G401 (cell line): Measurements from ENCODE around the gene NCKAP5. TPM values are rescaled to one million over a fixed set of nuclear protein-coding genes. Genes with fewer than 3 reads are reported as not detected.

Experiments used
- DNase-seq: peaks from one replicate; pipeline ENCODE4 v3.0.0-alpha.2; 2015; ENCODE audit warnings: low spot score
- in situ Hi-C: cut with HindIII; loops from 2 replicates; pipeline ENCODE4 v1.10.0; 2016; ENCODE audit warnings: low sequenced_read_pairs, mixed read lengths
- total RNA-seq: library from RNA; depleted of rRNA; stranded (reverse); fragments of >200 nt; shearing (Covaris generic); gene quantifications from 2 replicates; pipeline ENCODE4 v1.2.3, GENCODE V29; 2014

NCKAP5 gene
- total RNA-seq, 1 experiment from 2014 or later = not detected

DNA sequence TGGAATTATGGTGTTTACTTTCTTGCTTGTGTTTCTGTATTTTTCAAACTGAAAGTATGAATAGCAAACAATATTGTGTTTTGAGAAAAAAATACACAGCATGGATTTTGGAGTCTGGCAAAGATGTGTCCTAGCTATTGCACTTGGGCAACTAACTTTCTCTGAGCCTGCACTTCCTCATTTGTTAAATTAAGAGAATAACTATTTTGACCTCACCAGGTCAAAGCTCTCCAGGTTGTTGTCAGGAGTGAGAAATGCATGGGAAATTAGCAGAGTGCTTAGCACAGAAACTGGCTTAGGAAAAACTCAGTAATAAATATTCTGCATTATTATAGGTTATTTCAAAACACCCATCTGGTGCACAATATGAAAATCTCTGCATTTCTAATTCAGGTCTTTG, 926.4 kb downstream of the NCKAP5 start:
- no peak for DNase-seq
- in situ Hi-C loops = no loop called here

DNA sequence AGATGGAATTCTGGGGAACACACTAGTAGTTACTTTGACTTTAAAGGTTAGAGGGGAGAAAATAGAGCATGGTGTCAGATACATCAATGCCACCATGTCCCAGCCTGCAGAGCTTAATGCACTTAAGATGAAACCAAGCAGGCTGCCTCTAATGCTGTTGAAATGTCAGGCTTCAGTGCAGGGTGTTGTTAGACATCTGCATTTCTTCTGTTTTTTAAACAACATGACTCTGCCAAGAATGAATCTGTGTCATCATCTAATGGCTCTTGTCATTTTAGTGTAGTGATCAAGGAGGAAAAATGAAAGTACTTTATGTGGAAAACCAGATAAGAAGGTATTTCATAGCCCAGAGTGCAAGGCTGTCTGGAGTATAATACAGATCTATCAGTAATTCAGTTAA, 928.1 kb downstream of the NCKAP5 start:
- no peak for DNase-seq

DNA sequence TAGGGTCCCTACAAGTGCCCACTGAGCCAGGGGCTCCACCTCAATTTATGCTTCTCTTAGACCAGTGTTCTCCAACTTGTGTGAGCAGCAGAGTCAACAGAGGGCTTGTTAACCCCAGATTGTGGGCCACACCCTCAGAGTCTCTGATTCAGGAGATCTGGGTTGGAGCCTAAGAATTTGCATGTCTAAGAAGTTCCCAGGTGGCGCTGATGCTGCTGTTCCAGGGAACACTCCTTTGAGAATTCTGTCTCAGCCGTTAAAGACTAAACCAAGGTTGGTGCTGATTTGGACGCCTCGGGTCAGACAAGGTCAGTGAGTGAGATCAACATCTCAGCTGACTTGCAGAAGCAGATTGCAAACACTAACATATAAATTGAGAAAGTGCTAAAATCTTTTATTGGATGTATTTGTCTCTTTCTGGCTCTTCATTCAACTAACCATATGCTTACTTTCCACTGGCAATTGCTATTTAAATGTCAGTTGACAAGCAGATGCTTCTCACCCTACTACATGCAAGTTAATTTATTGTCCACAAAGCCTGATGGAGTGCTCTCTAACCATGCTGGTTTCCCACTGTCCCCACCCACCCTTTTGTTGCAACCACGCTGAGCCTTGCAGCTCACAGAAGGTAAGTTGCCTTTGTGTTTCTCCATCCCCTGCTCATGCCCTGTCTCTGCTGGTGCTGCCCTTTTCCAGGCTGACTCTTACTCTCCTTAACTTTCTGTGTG, 929.8 kb downstream of the NCKAP5 start:
- no peak for DNase-seq
- in situ Hi-C loops = no loop called here

More for the DNA sequence above, 928.1 kb downstream of the NCKAP5 start:
- in situ Hi-C loops = no loop called here

DNA sequence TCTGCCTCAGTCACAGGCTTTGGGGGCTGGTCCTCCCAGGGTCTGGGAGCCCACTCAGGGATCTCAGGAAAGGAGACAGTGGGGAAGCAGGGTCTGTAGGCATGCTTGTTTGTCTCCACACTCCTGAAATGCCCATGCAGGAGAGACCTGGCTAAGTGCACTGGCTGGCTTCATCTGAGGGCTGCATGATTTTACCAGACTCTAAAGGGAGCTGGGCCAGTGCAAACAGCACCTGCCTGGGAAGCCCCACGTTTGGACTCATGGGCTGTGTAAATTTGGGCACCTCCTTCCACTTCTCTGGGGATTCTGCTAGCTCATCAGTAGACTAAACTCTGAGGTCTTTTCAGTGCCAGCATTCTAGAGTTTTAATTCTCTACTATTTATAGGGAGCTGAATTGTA, 931.9 kb downstream of the NCKAP5 start:
- no peak for DNase-seq
- in situ Hi-C loops = no loop called here

DNA sequence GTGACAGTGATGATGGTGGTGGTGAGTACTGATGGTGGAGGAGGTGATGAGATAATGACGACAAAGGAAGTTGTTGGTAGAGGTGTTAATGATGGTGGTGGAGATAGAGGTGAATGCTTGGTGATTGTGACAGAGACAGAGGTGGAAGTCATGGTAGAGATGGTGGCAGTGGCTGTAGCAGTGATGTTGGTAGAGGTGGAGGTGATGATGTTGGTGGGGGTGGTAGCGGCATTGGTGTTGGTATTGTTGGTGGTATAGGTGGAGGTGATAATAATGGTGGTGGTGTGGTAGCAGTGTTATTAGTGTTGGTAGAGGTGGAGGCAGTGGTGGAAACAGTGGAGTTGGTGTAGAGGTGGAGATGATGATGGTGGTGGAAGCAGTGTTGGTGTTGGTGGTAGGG, 934.6 kb downstream of the NCKAP5 start:
- in situ Hi-C loops = no loop called here

DNA sequence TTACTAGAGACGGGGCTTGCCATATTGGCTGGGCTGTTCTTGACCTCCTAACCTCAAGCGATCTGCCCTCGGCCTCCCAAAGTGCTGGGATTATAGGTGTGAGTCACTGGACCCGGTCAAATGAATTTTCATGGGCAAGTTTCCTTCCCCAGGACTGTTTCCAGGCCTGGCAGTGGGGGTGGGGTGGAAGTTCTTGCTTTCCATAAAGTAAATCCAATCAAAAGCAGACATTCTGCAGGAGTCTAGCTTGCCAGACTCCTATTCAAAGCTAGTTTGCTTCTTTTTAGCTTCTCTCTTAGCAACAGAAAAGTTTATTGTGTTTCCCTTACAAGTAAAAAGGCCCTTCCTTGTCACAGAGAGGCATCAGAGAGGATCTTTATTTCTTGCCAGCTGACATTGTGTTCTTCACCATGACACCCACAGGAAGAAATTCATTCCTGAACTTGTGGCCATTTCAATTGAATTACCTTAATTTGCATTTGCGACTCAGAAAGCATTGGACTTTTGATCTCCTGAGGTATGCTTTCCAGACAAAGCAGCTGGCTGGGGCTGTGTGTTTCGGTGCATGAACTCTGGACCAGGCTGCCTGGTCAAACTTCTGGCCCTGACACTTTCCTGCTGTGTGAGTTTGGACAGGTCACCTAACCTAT, 936.1 kb downstream of the NCKAP5 start:
- in situ Hi-C loops = no loop called here
- DNase-seq = peak; percentile 22

More for the DNA sequence above, 934.6 kb downstream of the NCKAP5 start:
- no peak for DNase-seq

DNA sequence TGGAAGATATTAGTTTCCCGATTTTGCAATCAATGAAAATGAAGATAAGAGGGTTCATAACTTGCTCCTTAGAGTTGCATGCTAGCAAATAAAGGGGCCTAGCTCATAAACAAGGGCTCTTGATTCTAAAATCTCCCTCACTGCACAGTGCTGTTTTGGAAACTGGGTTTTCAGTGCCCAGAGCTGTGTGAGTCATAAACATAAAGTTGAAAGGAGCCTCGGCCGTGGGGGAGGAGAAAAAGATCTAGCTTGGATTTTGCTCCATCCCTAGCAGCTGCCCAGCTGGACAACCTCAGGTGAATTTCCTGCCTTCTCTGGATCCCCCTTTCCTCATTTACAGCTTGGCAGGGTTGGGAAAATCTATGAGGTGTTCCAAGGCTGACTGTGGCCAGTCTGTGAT, 940.7 kb downstream of the NCKAP5 start:
- in situ Hi-C loops = no loop called here
- no peak for DNase-seq

DNA sequence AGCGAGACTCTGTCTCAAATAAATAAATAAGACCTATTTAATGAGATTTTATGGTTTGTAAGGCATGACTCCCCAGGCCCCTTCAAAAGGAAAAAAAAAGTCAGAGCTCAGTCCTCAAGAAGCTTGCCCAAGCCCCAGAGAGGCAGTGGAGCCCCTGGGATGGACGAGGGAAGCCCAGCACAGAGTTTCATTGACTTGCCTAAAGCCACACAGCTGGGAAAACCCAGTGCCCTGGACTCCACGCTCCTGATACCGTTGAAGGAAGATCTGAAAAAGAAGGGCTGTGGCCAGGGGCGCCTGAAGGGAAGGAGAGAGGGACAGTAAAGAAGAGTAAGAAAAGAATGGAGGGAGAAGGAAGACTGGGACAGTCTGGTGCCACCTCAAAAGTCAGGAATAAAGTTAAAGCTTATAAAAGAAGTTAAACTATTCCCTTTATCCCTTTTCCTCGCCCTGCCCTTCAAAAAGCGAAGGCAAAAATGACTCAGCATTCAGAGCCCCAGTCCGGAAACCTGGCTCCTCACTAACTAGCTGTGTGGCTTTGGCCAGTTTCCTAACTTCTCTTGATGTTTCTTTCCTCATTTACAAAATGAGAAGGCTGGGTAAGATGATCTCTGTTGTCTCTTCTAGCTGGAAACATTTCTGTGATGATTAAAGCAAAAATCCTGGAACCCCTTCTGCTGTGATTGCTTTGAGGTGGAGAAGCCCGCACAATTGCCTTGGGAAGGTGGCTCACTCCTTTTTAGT, 945.0 kb downstream of the NCKAP5 start:
- in situ Hi-C loops = no loop called here
- DNase-seq = no peak
